Measurements from ENCODE around the gene GHR.

GRCh38 chr5:42701351-42702059 is 278.3 kb downstream of the GHR start:
- TF ChIP-seq, protein P1, sequence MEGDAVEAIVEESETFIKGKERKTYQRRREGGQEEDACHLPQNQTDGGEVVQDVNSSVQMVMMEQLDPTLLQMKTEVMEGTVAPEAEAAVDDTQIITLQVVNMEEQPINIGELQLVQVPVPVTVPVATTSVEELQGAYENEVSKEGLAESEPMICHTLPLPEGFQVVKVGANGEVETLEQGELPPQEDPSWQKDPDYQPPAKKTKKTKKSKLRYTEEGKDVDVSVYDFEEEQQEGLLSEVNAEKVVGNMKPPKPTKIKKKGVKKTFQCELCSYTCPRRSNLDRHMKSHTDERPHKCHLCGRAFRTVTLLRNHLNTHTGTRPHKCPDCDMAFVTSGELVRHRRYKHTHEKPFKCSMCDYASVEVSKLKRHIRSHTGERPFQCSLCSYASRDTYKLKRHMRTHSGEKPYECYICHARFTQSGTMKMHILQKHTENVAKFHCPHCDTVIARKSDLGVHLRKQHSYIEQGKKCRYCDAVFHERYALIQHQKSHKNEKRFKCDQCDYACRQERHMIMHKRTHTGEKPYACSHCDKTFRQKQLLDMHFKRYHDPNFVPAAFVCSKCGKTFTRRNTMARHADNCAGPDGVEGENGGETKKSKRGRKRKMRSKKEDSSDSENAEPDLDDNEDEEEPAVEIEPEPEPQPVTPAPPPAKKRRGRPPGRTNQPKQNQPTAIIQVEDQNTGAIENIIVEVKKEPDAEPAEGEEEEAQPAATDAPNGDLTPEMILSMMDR (IDR thresholded peaks at IDR 0.05; ENCODE audit: low read length) = no peak
- TF ChIP-seq EZH2 (optimal IDR thresholded peaks at IDR 0.05; ENCODE audit: low read depth, low read length) (no peak), EZH2phosphoT487 (IDR thresholded peaks at IDR 0.05; ENCODE audit: low read length) (no peak)
